SK-N-MC (cell line): Measurements from ENCODE around the gene TTLL10.

Experiments used
- EZH2 ChIP-seq: fragments of 200-600 bp; sonication (generic); IDR thresholded peaks from one replicate; pipeline ENCODE4 v1.6.1; 2017; ENCODE audit warnings: antibody characterized with exemption
- FOXP2 ChIP-seq: optimal IDR thresholded peaks from 2 replicates; pipeline ENCODE3; 2011; ENCODE audit warnings: mild to moderate bottlenecking, moderate library complexity; ENCODE audit not compliant: insufficient read depth; ENCODE audit errors: extremely low read length, control extremely low read depth
- POLR2AphosphoS5 ChIP-seq: IDR thresholded peaks from 2 replicates; pipeline ENCODE4 v1.6.1; 2012; ENCODE audit warnings: mild to moderate bottlenecking, low read depth, low read length, borderline replicate concordance

- TF ChIP-seq POLR2AphosphoS5 = no peak
- no peak for TF ChIP-seq EZH2
- TF ChIP-seq FOXP2 = no peak
These were observed 59.3 kb downstream of the TTLL10 start for GRCh38 chr1:1232796-1233566.
